CD4-positive, alpha-beta T cell (primary cell): ENCODE results near the gene MTRF1. TPM values are rescaled to one million over a fixed set of nuclear protein-coding genes. Genes with fewer than 3 reads are reported as not detected.

Experiments
- ATAC-seq: fragments of 200-7000 bp; cut with Tn5 transposase; one replicate; pipeline ENCODE4 v1.10.0; 2022; ENCODE audit warnings: mild to moderate bottlenecking; ENCODE audit not compliant: poor library complexity
- CTCF ChIA-PET: fragments of 350-600 bp; sonication (Branson Sonifier 250); formaldehyde crosslinking; loops from one replicate; lab custom pipeline; 2021; ENCODE audit warnings: antibody characterized with exemption, inconsistent platforms; lab: Charles Lee
- POLR2A ChIA-PET: fragments of 350-600 bp; sonication (Branson Sonifier 250); formaldehyde crosslinking; loops from one replicate; lab custom pipeline; 2021; ENCODE audit warnings: antibody characterized with exemption, inconsistent platforms; lab: Charles Lee
- DNase-seq, 14 experiments: peaks; one replicate each; pipeline ENCODE4 v3.0.0-alpha.2; 2013 to 2020; ENCODE audit warnings: mixed read lengths in 2 of 14
- H3K27ac ChIP-seq, 2 donors: one replicate each; pipeline versions ENCODE4 v1.5.1 to v1.7.0; 2013; ENCODE audit warnings: low read length in 2 of 2, low read depth in 1 of 2, mild to moderate bottlenecking in 1 of 2
- H3K27me3 ChIP-seq, 2 experiments: 1 replicate in 1 of 2; 2 replicates in 1 of 2; pipeline versions ENCODE4 v1.6.1 to v1.7.0; 2013; ENCODE audit warnings: low read length in 2 of 2, control low read depth in 1 of 2, mild to moderate bottlenecking in 1 of 2, moderate library complexity in 1 of 2; ENCODE audit not compliant: insufficient read depth in 2 of 2, control insufficient read depth in 1 of 2
- H3K36me3 ChIP-seq: one replicate; pipeline ENCODE4 v1.6.1; 2013; ENCODE audit warnings: low read length, control low read depth; ENCODE audit not compliant: insufficient read depth
- H3K4me1 ChIP-seq: one replicate; pipeline ENCODE4 v1.6.1; 2013; ENCODE audit warnings: low read length, control low read depth; ENCODE audit not compliant: insufficient read depth
- H3K4me3 ChIP-seq: one replicate; pipeline ENCODE4 v1.5.1; 2013; ENCODE audit warnings: mild to moderate bottlenecking, low read length, moderate library complexity
- H3K9me3 ChIP-seq, 2 experiments: 1 replicate in 1 of 2; 2 replicates in 1 of 2; pipeline versions ENCODE4 v1.6.1 to v1.7.0; 2013; ENCODE audit warnings: low read length in 2 of 2, mild to moderate bottlenecking in 2 of 2, control low read depth in 1 of 2, moderate library complexity in 1 of 2; ENCODE audit not compliant: control insufficient read depth in 1 of 2, insufficient read depth in 1 of 2
- H3K27ac Mint-ChIP-seq: one replicate; pipeline ENCODE4 v1.8.0; 2020; ENCODE audit warnings: mixed read lengths
- H3K27me3 Mint-ChIP-seq: one replicate; pipeline ENCODE4 v1.8.0; 2021; ENCODE audit warnings: mixed read lengths
- H3K36me3 Mint-ChIP-seq: one replicate; pipeline ENCODE4 v1.8.0; 2021; ENCODE audit warnings: low read depth, mixed read lengths
- H3K4me1 Mint-ChIP-seq: one replicate; pipeline ENCODE4 v1.8.0; 2021; ENCODE audit warnings: low read depth, mixed read lengths
- H3K4me3 Mint-ChIP-seq: one replicate; pipeline ENCODE4 v1.8.0; 2020; ENCODE audit warnings: mild to moderate bottlenecking, mixed read lengths
- H3K9me3 Mint-ChIP-seq: one replicate; pipeline ENCODE4 v1.8.0; 2020; ENCODE audit warnings: mixed read lengths
- CTCF ChIP-seq: fragments of 200-600 bp; IDR thresholded peaks from one replicate; pipeline ENCODE4 v1.8.0; 2022; ENCODE audit warnings: antibody characterized with exemption, mild to moderate bottlenecking
- intact Hi-C, 2 experiments: fragments of 100-400 bp; cut with DNase I in 1 of 2; cut with micrococcal nuclease in 1 of 2; formaldehyde crosslinking; loops; one replicate each; pipeline versions ENCODE4 v1.15.1 to v1.9.0; 2023 to 2025; cut with DNase I, micrococcal nuclease
- total RNA-seq, 174 experiments: library from RNA in 2 of 174; stranded (reverse) in 2 of 174; gene quantifications; one replicate each; pipeline ENCODE4 v1.2.3 and lab custom pipeline; 2021 to 2026

MTRF1 gene
- total RNA-seq, 2 experiments from 2014 or later = 15.7 to 17.8 TPM

GRCh38 chr13:41311406-41312175 is 48.2 kb upstream of the MTRF1 start:
- peak overlapping the region; percentile 98 for H3K27ac Mint-ChIP-seq
- TF ChIP-seq CTCF = no peak
- Histone ChIP-seq H3K36me3 (no peaks in the 10 kb centered on the region), H3K4me3 (peak overlapping the region; percentile 90), H3K4me1 (peaks cover 38% of the 10 kb centered on the region), H3K27me3 (no peaks in the 10 kb centered on the region), H3K27ac (peak overlapping the region; percentile 55 to 85), H3K9me3 (no peaks in the 10 kb centered on the region)
- no peaks in the 10 kb centered on the region for H3K9me3 Mint-ChIP-seq
- H3K27me3 Mint-ChIP-seq = no peaks in the 10 kb centered on the region
- H3K36me3 Mint-ChIP-seq = peaks cover 18% of the 10 kb centered on the region
- ChIA-PET POLR2A (interaction anchor here (0.9 to 1.9 kb wide), 4 partner anchors 11 to 250 kb away, joined by 3 to 7 read pairs (median 4); partner anchors contain the start of genes MTRF1 and WBP4), CTCF (interaction anchor here (0.5 to 1.0 kb wide), 4 partner anchors 9 to 736 kb away, joined by 3 to 7 read pairs (median 3); no protein-coding TSS in a partner anchor)
- peaks cover 57% of the 10 kb centered on the region for H3K4me1 Mint-ChIP-seq
- DNase-seq (peak; percentile 25 to 76 (median 48)), ATAC-seq (peak; percentile 46)
- intact Hi-C loops = loop anchor here (1.0 to 10.0 kb wide), 5 partner anchors 36 to 247 kb away; partner anchors contain the start of genes MTRF1 (in 2 of the 2), KBTBD6 (in 1 of the 2), KBTBD7 (in 1 of the 2) and WBP4 (in 1 of the 2)
- H3K4me3 Mint-ChIP-seq = peak overlapping the region; percentile 97

GRCh38 chr13:41310963-41311405 is 47.6 kb upstream of the MTRF1 start, which contains the start of gene NAA16:
Gene NAA16 (plus strand): TSS chr13:41311267. CDS start chr13:41311529, 262 bp downstream.
- Histone ChIP-seq H3K27ac (peak within 1 kb of the TSS; percentile 55 to 85), H3K4me3 (peak within 1 kb of the TSS; percentile 90), H3K36me3 (no peaks in the 10 kb centered on the region), H3K4me1 (peaks cover 35% of the 10 kb centered on the region), H3K9me3 (no peaks in the 10 kb centered on the region), H3K27me3 (no peaks in the 10 kb centered on the region)
- POLR2A ChIA-PET = interaction anchor here (0.6 to 0.9 kb wide), 9 partner anchors 15 to 285 kb away, joined by 3 to 4 read pairs (median 3); partner anchors contain the start of gene MTRF1
- no peak for TF ChIP-seq CTCF
- Mint-ChIP-seq H3K27me3 (no peaks in the 10 kb centered on the region), H3K27ac (peak within 1 kb of the TSS; percentile 98), H3K36me3 (peaks cover 17% of the 10 kb centered on the region), H3K4me1 (peaks cover 55% of the 10 kb centered on the region), H3K4me3 (peak within 1 kb of the TSS; percentile 97), H3K9me3 (no peaks in the 10 kb centered on the region)
- DNase-seq = peak; percentile 89 to 97 (median 94)
- intact Hi-C loops = loop anchor here (1.0 to 10.0 kb wide), 5 partner anchors 36 to 246 kb away; partner anchors contain the start of genes MTRF1 (in 2 of the 2), KBTBD6 (in 1 of the 2), KBTBD7 (in 1 of the 2) and WBP4 (in 1 of the 2)
- CTCF ChIA-PET = interaction anchor here (1.0 kb wide), 1 partner anchor 342 kb away, joined by 7 read pairs; no protein-coding TSS in a partner anchor
- ATAC-seq = peak; percentile 85

- peaks cover 17% of the 10 kb centered on the region for H3K36me3 Mint-ChIP-seq
- no peak for DNase-seq
- peak overlapping the region; percentile 44 for H3K27ac Mint-ChIP-seq
- Histone ChIP-seq H3K4me1 (peaks cover 10% of the 10 kb centered on the region), H3K27ac (no peak overlapping the region), H3K27me3 (no peaks in the 10 kb centered on the region), H3K9me3 (no peaks in the 10 kb centered on the region), H3K4me3 (no peak overlapping the region), H3K36me3 (no peaks in the 10 kb centered on the region)
- H3K4me3 Mint-ChIP-seq = peak overlapping the region; percentile 54
- CTCF ChIA-PET = no interaction called here
- peaks cover 26% of the 10 kb centered on the region for H3K4me1 Mint-ChIP-seq
- ATAC-seq = no peak
- TF ChIP-seq CTCF = no peak
- POLR2A ChIA-PET = no interaction called here
- H3K9me3 Mint-ChIP-seq = no peaks in the 10 kb centered on the region
- H3K27me3 Mint-ChIP-seq = no peaks in the 10 kb centered on the region
- intact Hi-C loops = no loop called here
Observed at GRCh38 chr13:41307884-41308640, 44.7 kb upstream of the MTRF1 start.
